Effector memory CD4-positive, alpha-beta T cell (primary cell): ENCODE data around the gene TM4SF18.
A peak's percentile ranks its signal among the peaks of the same experiment; 100 is the strongest.

Source experiments
- DNase-seq, 3 donors: peaks; one replicate each; pipeline ENCODE4 v3.0.0-alpha.2; 2020
- H3K27ac ChIP-seq: 2 replicates; pipeline ENCODE4 v1.7.0; 2013; ENCODE audit warnings: mild to moderate bottlenecking, low read length, moderate library complexity; ENCODE audit not compliant: insufficient read depth, poor library complexity, severe bottlenecking
- H3K27me3 ChIP-seq: replicated peaks from 2 replicates; pipeline ENCODE4 v1.7.0; 2013; ENCODE audit warnings: mild to moderate bottlenecking, low read length; ENCODE audit not compliant: insufficient read depth, control insufficient read depth, poor library complexity, severe bottlenecking
- H3K36me3 ChIP-seq: 2 replicates; pipeline ENCODE4 v1.7.0; 2013; ENCODE audit warnings: mild to moderate bottlenecking, low read length, moderate library complexity; ENCODE audit not compliant: control insufficient read depth, insufficient read depth
- H3K4me1 ChIP-seq: 2 replicates; pipeline ENCODE4 v1.7.0; 2013; ENCODE audit warnings: low read length, mild to moderate bottlenecking; ENCODE audit not compliant: control insufficient read depth, insufficient read depth, poor library complexity, severe bottlenecking
- H3K4me3 ChIP-seq: 2 replicates; pipeline ENCODE4 v1.7.0; 2013; ENCODE audit warnings: low read length, low read depth, mild to moderate bottlenecking; ENCODE audit not compliant: insufficient read depth, poor library complexity, severe bottlenecking
- H3K9me3 ChIP-seq: 2 replicates; pipeline ENCODE4 v1.7.0; 2013; ENCODE audit warnings: mild to moderate bottlenecking, low read length, moderate library complexity; ENCODE audit not compliant: control insufficient read depth

The TM4SF18 gene

GRCh38 chr3:149291178-149291577, 42.3 kb downstream of the TM4SF18 start:
- Histone ChIP-seq H3K27ac (no peak overlapping the region), H3K36me3 (no peaks in the 10 kb centered on the region), H3K27me3 (no peaks in the 10 kb centered on the region), H3K9me3 (no peaks in the 10 kb centered on the region), H3K4me1 (no peaks in the 10 kb centered on the region), H3K4me3 (no peak overlapping the region)
- DNase-seq: no peak

GRCh38 chr3:149288655-149289054, 44.8 kb downstream of the TM4SF18 start:
- no peak for DNase-seq

GRCh38 chr3:149284034-149284433, 49.4 kb downstream of the TM4SF18 start:
- Histone ChIP-seq H3K36me3 (no peaks in the 10 kb centered on the region), H3K9me3 (no peaks in the 10 kb centered on the region), H3K27me3 (no peaks in the 10 kb centered on the region), H3K4me3 (no peak overlapping the region), H3K27ac (no peak overlapping the region), H3K4me1 (no peaks in the 10 kb centered on the region)
- no peak for DNase-seq

More at GRCh38 chr3:149288655-149289054, 44.8 kb downstream of the TM4SF18 start:
- Histone ChIP-seq H3K27me3 (no peaks in the 10 kb centered on the region), H3K4me1 (no peaks in the 10 kb centered on the region), H3K9me3 (no peaks in the 10 kb centered on the region), H3K36me3 (no peaks in the 10 kb centered on the region), H3K4me3 (no peak overlapping the region), H3K27ac (no peak overlapping the region)

- Histone ChIP-seq H3K4me3 (no peak overlapping the region), H3K9me3 (no peaks in the 10 kb centered on the region), H3K27me3 (no peaks in the 10 kb centered on the region), H3K27ac (no peak overlapping the region), H3K36me3 (no peaks in the 10 kb centered on the region), H3K4me1 (no peaks in the 10 kb centered on the region)
- no peak for DNase-seq
These were observed 50.0 kb downstream of the TM4SF18 start for GRCh38 chr3:149283401-149283800.

GRCh38 chr3:149282836-149283235, 50.6 kb downstream of the TM4SF18 start:
- DNase-seq: no peak
- Histone ChIP-seq H3K27me3 (no peaks in the 10 kb centered on the region), H3K4me1 (peaks cover under 1% of the 10 kb centered on the region), H3K36me3 (no peaks in the 10 kb centered on the region), H3K9me3 (no peaks in the 10 kb centered on the region), H3K27ac (no peak overlapping the region), H3K4me3 (no peak overlapping the region)

GRCh38 chr3:149282322-149282721, 51.1 kb downstream of the TM4SF18 start:
- no peak overlapping the region for H3K27ac ChIP-seq
- no peaks in the 10 kb centered on the region for H3K9me3 ChIP-seq
- H3K27me3 ChIP-seq: no peaks in the 10 kb centered on the region
- no peak for DNase-seq
- no peak overlapping the region for H3K4me3 ChIP-seq
- no peaks in the 10 kb centered on the region for H3K36me3 ChIP-seq
- peaks cover 5% of the 10 kb centered on the region for H3K4me1 ChIP-seq

GRCh38 chr3:149280671-149281349, 52.6 kb downstream of the TM4SF18 start:
- no peak overlapping the region for H3K4me3 ChIP-seq
- H3K4me1 ChIP-seq: peaks cover 6% of the 10 kb centered on the region
- no peaks in the 10 kb centered on the region for H3K27me3 ChIP-seq
- H3K36me3 ChIP-seq: no peaks in the 10 kb centered on the region
- H3K9me3 ChIP-seq: no peaks in the 10 kb centered on the region
- no peak overlapping the region for H3K27ac ChIP-seq
- DNase-seq: no peak

- Histone ChIP-seq H3K27me3 (no peaks in the 10 kb centered on the region), H3K4me3 (no peak overlapping the region), H3K36me3 (no peaks in the 10 kb centered on the region), H3K27ac (no peak overlapping the region), H3K4me1 (peaks cover 6% of the 10 kb centered on the region), H3K9me3 (no peaks in the 10 kb centered on the region)
- no peak for DNase-seq
These were observed 54.5 kb downstream of the TM4SF18 start for GRCh38 chr3:149278911-149279310.

GRCh38 chr3:149277331-149277813, 56.1 kb downstream of the TM4SF18 start:
- Histone ChIP-seq H3K9me3 (no peaks in the 10 kb centered on the region), H3K27me3 (no peaks in the 10 kb centered on the region), H3K4me3 (peak overlapping the region; percentile 31), H3K4me1 (peaks cover 6% of the 10 kb centered on the region), H3K36me3 (no peaks in the 10 kb centered on the region), H3K27ac (peak overlapping the region; percentile 47)
- DNase-seq: no peak

GRCh38 chr3:149276619-149277018, 56.8 kb downstream of the TM4SF18 start:
- Histone ChIP-seq H3K27ac (no peak overlapping the region), H3K4me3 (no peak overlapping the region), H3K36me3 (no peaks in the 10 kb centered on the region), H3K4me1 (peaks cover 6% of the 10 kb centered on the region), H3K27me3 (no peaks in the 10 kb centered on the region), H3K9me3 (no peaks in the 10 kb centered on the region)
- no peak for DNase-seq
